Breast epithelium (tissue), 3 donors: ENCODE data around the gene PLGLB1.
"Not testable (repeated sequence)": the region's sequence is repeated elsewhere in the genome, so short reads cannot be mapped to it uniquely, and the experiment has no call there.

Experiments
- POLR2A ChIP-seq: fragments of 450-650 bp; IDR thresholded peaks from one replicate; pipeline ENCODE4 v1.6.1; 2016; ENCODE audit warnings: antibody characterized with exemption, mild to moderate bottlenecking, moderate library complexity
- POLR2AphosphoS5 ChIP-seq, 3 donors: sonication (generic); formaldehyde crosslinking; IDR thresholded peaks; one replicate each; pipeline ENCODE4 v1.6.1; 2017; ENCODE audit warnings: antibody characterized with exemption in 3 of 3
- TF ChIP-seq, protein P1 (sequence below), 3 donors: fragments of 450-650 bp; IDR thresholded peaks; one replicate each; pipeline ENCODE4 v1.5.1; 2016 to 2017; ENCODE audit warnings: antibody characterized with exemption in 3 of 3, mild to moderate bottlenecking in 3 of 3, moderate library complexity in 3 of 3

- TF ChIP-seq POLR2A; POLR2AphosphoS5 (IDR thresholded peaks at IDR 0.05): not testable (repeated sequence)
- TF ChIP-seq, protein P1, sequence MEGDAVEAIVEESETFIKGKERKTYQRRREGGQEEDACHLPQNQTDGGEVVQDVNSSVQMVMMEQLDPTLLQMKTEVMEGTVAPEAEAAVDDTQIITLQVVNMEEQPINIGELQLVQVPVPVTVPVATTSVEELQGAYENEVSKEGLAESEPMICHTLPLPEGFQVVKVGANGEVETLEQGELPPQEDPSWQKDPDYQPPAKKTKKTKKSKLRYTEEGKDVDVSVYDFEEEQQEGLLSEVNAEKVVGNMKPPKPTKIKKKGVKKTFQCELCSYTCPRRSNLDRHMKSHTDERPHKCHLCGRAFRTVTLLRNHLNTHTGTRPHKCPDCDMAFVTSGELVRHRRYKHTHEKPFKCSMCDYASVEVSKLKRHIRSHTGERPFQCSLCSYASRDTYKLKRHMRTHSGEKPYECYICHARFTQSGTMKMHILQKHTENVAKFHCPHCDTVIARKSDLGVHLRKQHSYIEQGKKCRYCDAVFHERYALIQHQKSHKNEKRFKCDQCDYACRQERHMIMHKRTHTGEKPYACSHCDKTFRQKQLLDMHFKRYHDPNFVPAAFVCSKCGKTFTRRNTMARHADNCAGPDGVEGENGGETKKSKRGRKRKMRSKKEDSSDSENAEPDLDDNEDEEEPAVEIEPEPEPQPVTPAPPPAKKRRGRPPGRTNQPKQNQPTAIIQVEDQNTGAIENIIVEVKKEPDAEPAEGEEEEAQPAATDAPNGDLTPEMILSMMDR (IDR thresholded peaks at IDR 0.05), result not testable (repeated sequence)
Measured at GRCh38 chr2:87041321-87041978, 19.8 kb upstream of the PLGLB1 start.
